DOHH2 (cell line): ENCODE data around the gene SCAMP5.

Experiments used
- H3F3A ChIP-seq: fragments of 200-600 bp; sonication (generic), shearing (Covaris generic); 2 replicates; pipeline ENCODE4 v1.6.0; 2016; ENCODE audit warnings: antibody characterized with exemption, mild to moderate bottlenecking; ENCODE audit not compliant: control insufficient read depth, insufficient read depth
- H3K27ac ChIP-seq: fragments of 200-600 bp; sonication (generic); 2 replicates; pipeline ENCODE4 v1.5.1; 2014; ENCODE audit warnings: low read depth, mild to moderate bottlenecking, low read length, moderate library complexity
- H3K27me3 ChIP-seq: fragments of 200-600 bp; sonication (generic); 2 replicates; pipeline ENCODE4 v1.6.1; 2014; ENCODE audit warnings: mild to moderate bottlenecking, low read length, mixed read lengths; ENCODE audit not compliant: control insufficient read depth
- H3K36me3 ChIP-seq: fragments of 200-600 bp; sonication (generic); 2 replicates; pipeline ENCODE4 v1.6.1; 2014; ENCODE audit warnings: mild to moderate bottlenecking, low read length, moderate library complexity, mixed read lengths; ENCODE audit not compliant: control insufficient read depth
- H3K4me1 ChIP-seq: fragments of 200-600 bp; sonication (generic); 2 replicates; pipeline ENCODE4 v1.6.1; 2014; ENCODE audit warnings: mild to moderate bottlenecking, low read length, mixed read lengths; ENCODE audit not compliant: control insufficient read depth
- H3K4me2 ChIP-seq: fragments of 200-600 bp; sonication (generic); 2 replicates; pipeline ENCODE4 v1.6.0; 2014; ENCODE audit warnings: mild to moderate bottlenecking, low read length, moderate library complexity
- H3K4me3 ChIP-seq: fragments of 200-600 bp; sonication (generic); 2 replicates; pipeline ENCODE4 v1.5.1; 2014; ENCODE audit warnings: mild to moderate bottlenecking, low read length, mixed read lengths
- H3K79me2 ChIP-seq: fragments of 200-600 bp; sonication (generic); 2 replicates; pipeline ENCODE4 v1.6.1; 2014; ENCODE audit warnings: mild to moderate bottlenecking, low read length, mixed read lengths; ENCODE audit not compliant: control insufficient read depth
- H3K9me2 ChIP-seq: fragments of 200-600 bp; sonication (generic); replicated peaks from 2 replicates; pipeline ENCODE4 v1.6.1; 2014; ENCODE audit warnings: mild to moderate bottlenecking, low read length, mixed read lengths; ENCODE audit not compliant: control insufficient read depth
- H3K9me3 ChIP-seq: fragments of 200-600 bp; sonication (generic); 2 replicates; pipeline ENCODE4 v1.6.1; 2014; ENCODE audit warnings: antibody characterized with exemption, low read length, mixed read lengths; ENCODE audit not compliant: control insufficient read depth, insufficient read depth
- H4K20me1 ChIP-seq: fragments of 200-600 bp; sonication (generic); 2 replicates; pipeline ENCODE4 v1.6.0; 2014; ENCODE audit warnings: low read depth, mild to moderate bottlenecking, antibody characterized with exemption, low read length, moderate library complexity; ENCODE audit not compliant: control insufficient read depth, insufficient read depth
- EZH2phosphoT487 ChIP-seq: fragments of 200-600 bp; sonication (generic); IDR thresholded peaks from 2 replicates; pipeline ENCODE4 v1.6.1; 2017; ENCODE audit warnings: borderline replicate concordance, mild to moderate bottlenecking, antibody characterized with exemption, low read length, moderate library complexity, mixed read lengths
- TF ChIP-seq, protein P1 (sequence below): fragments of 200-600 bp; sonication (generic); IDR thresholded peaks from one replicate; pipeline ENCODE4 v1.5.1; 2014; ENCODE audit warnings: antibody characterized with exemption, mild to moderate bottlenecking, low read depth, low read length; ENCODE audit not compliant: poor library complexity, severe bottlenecking

SCAMP5 gene

DNA sequence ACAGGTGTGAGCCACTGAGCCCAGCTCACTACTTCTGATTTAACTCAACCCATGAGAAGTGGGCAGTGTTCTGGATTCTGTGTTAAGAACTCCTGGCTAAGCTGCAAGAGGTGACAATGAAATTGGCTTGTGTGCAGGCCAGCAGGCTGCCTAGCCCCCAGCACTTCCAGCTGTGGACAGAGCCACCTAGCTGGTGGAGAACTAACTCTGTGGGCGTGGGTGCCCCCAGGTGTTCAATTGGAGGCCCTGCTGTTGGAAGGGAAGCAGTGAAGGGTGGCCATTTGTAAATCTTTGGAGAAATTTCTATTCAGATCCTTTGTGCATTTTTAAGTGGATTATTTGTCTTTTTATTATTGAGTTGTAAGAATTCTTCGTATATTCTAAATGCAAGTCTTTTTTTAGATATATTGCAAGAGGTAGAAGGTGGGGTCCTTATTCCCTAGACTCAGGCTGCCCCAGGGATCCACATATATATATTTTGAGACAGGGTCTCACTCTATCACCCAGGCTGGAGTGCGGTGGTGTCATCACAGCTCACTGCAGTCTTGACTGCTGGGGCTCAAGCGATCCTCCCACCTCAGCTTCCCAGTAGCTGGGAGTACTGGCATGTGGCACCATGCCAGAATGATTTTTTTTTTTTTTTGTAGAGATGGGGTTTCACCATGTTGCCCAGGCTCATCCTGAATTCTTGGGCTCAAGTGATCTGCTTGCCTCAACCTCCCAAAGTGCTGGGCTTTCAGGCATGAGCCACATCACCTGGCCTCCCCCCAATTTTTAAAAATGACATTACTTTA is 7.2 kb upstream of the SCAMP5 start:
- H3K4me2 ChIP-seq: no peak overlapping the region
- H3K27ac ChIP-seq: no peak overlapping the region

DNA sequence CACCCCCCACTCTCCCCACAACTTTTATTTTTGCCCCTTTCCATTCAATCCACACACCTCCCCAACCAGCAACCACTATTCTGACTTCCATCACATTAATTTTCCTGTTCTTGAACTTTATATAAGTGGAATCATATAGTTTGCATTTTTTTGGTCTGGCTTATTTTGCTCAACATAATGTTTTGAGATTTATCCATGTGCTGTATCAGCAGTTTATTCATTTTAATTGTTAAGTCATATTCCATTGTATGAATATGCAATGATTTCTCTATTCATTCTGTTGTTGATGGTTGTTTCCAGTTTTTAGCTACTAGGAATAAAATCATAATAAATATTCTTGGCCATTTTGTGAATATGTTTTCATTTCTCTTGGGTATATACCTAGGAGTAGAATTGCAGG is 5.8 kb upstream of the SCAMP5 start:
- Histone ChIP-seq H3F3A (peaks cover 5% of the 10 kb centered on the region), H3K9me3 (no peaks in the 10 kb centered on the region), H3K4me1 (peaks cover 22% of the 10 kb centered on the region), H3K27ac (no peak overlapping the region), H3K4me3 (no peak overlapping the region), H3K79me2 (no peaks in the 10 kb centered on the region), H3K4me2 (no peak overlapping the region), H3K9me2 (no peaks in the 10 kb centered on the region), H3K36me3 (no peaks in the 10 kb centered on the region), H4K20me1 (no peaks in the 10 kb centered on the region), H3K27me3 (peaks cover 13% of the 10 kb centered on the region)
- no peak for TF ChIP-seq EZH2phosphoT487
- TF ChIP-seq, protein P1, sequence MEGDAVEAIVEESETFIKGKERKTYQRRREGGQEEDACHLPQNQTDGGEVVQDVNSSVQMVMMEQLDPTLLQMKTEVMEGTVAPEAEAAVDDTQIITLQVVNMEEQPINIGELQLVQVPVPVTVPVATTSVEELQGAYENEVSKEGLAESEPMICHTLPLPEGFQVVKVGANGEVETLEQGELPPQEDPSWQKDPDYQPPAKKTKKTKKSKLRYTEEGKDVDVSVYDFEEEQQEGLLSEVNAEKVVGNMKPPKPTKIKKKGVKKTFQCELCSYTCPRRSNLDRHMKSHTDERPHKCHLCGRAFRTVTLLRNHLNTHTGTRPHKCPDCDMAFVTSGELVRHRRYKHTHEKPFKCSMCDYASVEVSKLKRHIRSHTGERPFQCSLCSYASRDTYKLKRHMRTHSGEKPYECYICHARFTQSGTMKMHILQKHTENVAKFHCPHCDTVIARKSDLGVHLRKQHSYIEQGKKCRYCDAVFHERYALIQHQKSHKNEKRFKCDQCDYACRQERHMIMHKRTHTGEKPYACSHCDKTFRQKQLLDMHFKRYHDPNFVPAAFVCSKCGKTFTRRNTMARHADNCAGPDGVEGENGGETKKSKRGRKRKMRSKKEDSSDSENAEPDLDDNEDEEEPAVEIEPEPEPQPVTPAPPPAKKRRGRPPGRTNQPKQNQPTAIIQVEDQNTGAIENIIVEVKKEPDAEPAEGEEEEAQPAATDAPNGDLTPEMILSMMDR: no peak

More for the DNA sequence above, 7.2 kb upstream of the SCAMP5 start:
- Histone ChIP-seq H3K4me3 (no peak overlapping the region), H3K4me1 (peaks cover 22% of the 10 kb centered on the region), H3F3A (peaks cover 5% of the 10 kb centered on the region), H3K27me3 (peaks cover 13% of the 10 kb centered on the region), H3K36me3 (no peaks in the 10 kb centered on the region), H3K9me2 (no peaks in the 10 kb centered on the region), H3K9me3 (no peaks in the 10 kb centered on the region), H4K20me1 (no peaks in the 10 kb centered on the region), H3K79me2 (no peaks in the 10 kb centered on the region)
- TF ChIP-seq, protein P1: peak; percentile 82
- no peak for TF ChIP-seq EZH2phosphoT487

DNA sequence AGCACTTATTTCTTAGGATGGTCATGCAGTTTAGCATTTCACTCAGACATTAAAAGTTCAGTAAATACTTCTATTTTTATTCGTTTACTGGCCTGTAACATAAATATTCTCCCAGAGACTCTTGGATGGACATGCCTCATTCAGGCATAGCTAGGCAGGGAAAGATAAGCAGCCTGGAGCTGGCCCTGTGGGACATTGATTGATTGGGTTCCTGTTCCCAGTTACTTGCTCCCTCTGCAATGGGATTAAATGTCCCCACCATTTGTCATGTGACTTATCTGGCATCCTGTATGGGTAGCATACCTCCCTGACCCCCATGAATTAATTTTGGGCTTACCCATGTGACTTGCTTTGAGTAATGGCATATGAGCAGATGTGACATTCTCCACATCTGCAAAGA is 2.7 kb upstream of the SCAMP5 start:
- Histone ChIP-seq H3K4me1 (peaks cover 44% of the 10 kb centered on the region), H3F3A (peaks cover 5% of the 10 kb centered on the region), H3K9me2 (no peaks in the 10 kb centered on the region), H4K20me1 (no peaks in the 10 kb centered on the region; the same call in 1 of the 2 replicates), H3K4me3 (no peak overlapping the region), H3K27me3 (peaks cover 8% of the 10 kb centered on the region), H3K4me2 (no peak overlapping the region), H3K79me2 (no peaks in the 10 kb centered on the region), H3K27ac (no peak overlapping the region), H3K36me3 (no peaks in the 10 kb centered on the region), H3K9me3 (no peaks in the 10 kb centered on the region)
- TF ChIP-seq EZH2phosphoT487: no peak
- TF ChIP-seq, protein P1: no peak
